ENCODE results near the gene PARD3B.

DNA sequence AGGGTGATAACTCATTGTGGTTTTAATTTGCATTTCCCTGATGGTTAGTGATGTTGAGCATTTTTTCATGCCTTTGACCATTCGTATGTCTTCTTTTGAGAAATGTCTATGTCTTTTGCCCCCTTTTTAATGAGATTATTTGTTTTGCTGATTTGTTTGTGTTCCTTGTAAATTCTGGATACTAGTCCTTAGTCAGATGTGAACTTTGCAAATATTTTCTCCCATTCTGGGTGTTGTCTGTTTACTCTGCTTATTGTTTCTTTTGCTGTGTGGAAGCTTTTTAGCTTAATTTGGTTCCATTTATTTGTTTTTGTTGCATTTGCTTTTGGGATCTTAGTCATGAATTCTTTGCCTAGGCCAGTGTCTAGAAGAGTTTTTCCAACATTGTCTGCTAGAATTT lies 192.0 kb downstream of the PARD3B start:
- TF ChIP-seq CTCF (conservative IDR thresholded peaks at IDR 0.05; ENCODE audit: low read depth in 2 of 2) = no peak
- TF ChIP-seq POLR2AphosphoS5 (IDR thresholded peaks at IDR 0.05; ENCODE audit: low read depth) = no peak
- no peak for TF ChIP-seq EZH2 (IDR thresholded peaks at IDR 0.05; ENCODE audit: low read depth, unreplicated experiment)
- TF ChIP-seq, protein P1, sequence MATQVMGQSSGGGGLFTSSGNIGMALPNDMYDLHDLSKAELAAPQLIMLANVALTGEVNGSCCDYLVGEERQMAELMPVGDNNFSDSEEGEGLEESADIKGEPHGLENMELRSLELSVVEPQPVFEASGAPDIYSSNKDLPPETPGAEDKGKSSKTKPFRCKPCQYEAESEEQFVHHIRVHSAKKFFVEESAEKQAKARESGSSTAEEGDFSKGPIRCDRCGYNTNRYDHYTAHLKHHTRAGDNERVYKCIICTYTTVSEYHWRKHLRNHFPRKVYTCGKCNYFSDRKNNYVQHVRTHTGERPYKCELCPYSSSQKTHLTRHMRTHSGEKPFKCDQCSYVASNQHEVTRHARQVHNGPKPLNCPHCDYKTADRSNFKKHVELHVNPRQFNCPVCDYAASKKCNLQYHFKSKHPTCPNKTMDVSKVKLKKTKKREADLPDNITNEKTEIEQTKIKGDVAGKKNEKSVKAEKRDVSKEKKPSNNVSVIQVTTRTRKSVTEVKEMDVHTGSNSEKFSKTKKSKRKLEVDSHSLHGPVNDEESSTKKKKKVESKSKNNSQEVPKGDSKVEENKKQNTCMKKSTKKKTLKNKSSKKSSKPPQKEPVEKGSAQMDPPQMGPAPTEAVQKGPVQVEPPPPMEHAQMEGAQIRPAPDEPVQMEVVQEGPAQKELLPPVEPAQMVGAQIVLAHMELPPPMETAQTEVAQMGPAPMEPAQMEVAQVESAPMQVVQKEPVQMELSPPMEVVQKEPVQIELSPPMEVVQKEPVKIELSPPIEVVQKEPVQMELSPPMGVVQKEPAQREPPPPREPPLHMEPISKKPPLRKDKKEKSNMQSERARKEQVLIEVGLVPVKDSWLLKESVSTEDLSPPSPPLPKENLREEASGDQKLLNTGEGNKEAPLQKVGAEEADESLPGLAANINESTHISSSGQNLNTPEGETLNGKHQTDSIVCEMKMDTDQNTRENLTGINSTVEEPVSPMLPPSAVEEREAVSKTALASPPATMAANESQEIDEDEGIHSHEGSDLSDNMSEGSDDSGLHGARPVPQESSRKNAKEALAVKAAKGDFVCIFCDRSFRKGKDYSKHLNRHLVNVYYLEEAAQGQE (IDR thresholded peaks at IDR 0.05; ENCODE audit: unreplicated experiment) = no peak
- TF ChIP-seq EZH2phosphoT487 (IDR thresholded peaks at IDR 0.05; ENCODE audit: unreplicated experiment) = no peak
- no peak for TF ChIP-seq CREB1 (CRISPR knock-in tag; IDR thresholded peaks at IDR 0.05; ENCODE audit: low read depth)
- TF ChIP-seq, protein P2, sequence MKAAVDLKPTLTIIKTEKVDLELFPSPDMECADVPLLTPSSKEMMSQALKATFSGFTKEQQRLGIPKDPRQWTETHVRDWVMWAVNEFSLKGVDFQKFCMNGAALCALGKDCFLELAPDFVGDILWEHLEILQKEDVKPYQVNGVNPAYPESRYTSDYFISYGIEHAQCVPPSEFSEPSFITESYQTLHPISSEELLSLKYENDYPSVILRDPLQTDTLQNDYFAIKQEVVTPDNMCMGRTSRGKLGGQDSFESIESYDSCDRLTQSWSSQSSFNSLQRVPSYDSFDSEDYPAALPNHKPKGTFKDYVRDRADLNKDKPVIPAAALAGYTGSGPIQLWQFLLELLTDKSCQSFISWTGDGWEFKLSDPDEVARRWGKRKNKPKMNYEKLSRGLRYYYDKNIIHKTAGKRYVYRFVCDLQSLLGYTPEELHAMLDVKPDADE (IDR thresholded peaks at IDR 0.05) = no peak
- no peak for TF ChIP-seq JUNB (IDR thresholded peaks at IDR 0.05; ENCODE audit: unreplicated experiment)
- no peak for TF ChIP-seq NANOG (IDR thresholded peaks at IDR 0.05; ENCODE audit: borderline replicate concordance)
- TF ChIP-seq ZNF114 (CRISPR knock-in tag; IDR thresholded peaks at IDR 0.05) = no peak
